ENCODE data around the gene SS18L1.
"Not testable (repeated sequence)": the region's sequence is repeated elsewhere in the genome, so short reads cannot be mapped to it uniquely, and the experiment has no call there.

Gene SS18L1

GRCh38 chr20:62114894-62115293 lies 28.7 kb upstream of the SS18L1 start:
- Histone ChIP-seq H3K9ac (ENCODE audit: low read depth, low read length) (no peak overlapping the region), H3K36me3 (ENCODE audit: control insufficient read depth, insufficient read depth, low read length) (no peaks in the 10 kb centered on the region), H3K27ac (ENCODE audit: low read depth, low read length) (no peak overlapping the region), H3K27me3 (ENCODE audit: control insufficient read depth, insufficient read depth, low read length) (no peaks in the 10 kb centered on the region), H3K4me1 (ENCODE audit: control insufficient read depth, insufficient read depth, low read length) (peaks cover 5% of the 10 kb centered on the region; the same call in 1 of the 2 replicates), H3K4me3 (ENCODE audit: low read depth, low read length) (no peak overlapping the region), H3K9me3 (ENCODE audit: control insufficient read depth, insufficient read depth, low read length) (peaks cover 5% of the 10 kb centered on the region; the same call in 1 of the 2 replicates)

DNA sequence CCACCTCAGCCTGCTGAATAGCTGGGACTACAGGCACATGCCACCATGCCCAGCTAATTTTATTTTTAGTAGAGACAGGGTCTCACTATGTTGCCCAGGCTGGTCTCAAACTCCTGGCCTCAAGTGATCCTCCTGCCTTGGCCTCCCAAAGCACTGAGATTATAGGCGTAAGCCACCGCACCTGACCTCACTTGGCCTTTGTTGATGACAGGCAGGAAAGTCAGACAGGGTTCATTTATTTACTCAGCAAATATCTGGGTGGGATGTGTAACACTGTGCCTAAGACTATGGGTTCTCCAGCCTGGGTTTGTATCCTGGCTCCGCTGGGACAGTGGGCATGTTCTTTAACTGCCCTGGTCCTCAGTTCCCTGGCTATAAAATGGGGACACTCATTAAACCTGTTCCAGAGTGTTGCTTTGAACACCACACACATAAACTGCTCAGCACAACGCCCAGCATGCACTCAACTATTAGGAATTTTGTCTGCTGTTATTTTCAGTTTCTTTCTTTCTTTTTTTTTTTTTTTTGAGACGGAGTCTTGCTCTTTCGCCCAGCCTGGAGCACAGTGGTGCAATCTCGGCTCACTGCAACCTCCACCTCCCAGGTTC lies 27.7 kb upstream of the SS18L1 start:
- H3K27me3 ChIP-seq (ENCODE audit: control insufficient read depth, insufficient read depth, low read length); H3K27ac ChIP-seq (ENCODE audit: low read depth, low read length); H3K36me3 ChIP-seq (ENCODE audit: control insufficient read depth, insufficient read depth, low read length); H3K4me3 ChIP-seq (ENCODE audit: low read depth, low read length); H3K9ac ChIP-seq (ENCODE audit: low read depth, low read length); H3K9me3 ChIP-seq (ENCODE audit: control insufficient read depth, insufficient read depth, low read length); H3K4me1 ChIP-seq (ENCODE audit: control insufficient read depth, insufficient read depth, low read length): not testable (repeated sequence)

DNA sequence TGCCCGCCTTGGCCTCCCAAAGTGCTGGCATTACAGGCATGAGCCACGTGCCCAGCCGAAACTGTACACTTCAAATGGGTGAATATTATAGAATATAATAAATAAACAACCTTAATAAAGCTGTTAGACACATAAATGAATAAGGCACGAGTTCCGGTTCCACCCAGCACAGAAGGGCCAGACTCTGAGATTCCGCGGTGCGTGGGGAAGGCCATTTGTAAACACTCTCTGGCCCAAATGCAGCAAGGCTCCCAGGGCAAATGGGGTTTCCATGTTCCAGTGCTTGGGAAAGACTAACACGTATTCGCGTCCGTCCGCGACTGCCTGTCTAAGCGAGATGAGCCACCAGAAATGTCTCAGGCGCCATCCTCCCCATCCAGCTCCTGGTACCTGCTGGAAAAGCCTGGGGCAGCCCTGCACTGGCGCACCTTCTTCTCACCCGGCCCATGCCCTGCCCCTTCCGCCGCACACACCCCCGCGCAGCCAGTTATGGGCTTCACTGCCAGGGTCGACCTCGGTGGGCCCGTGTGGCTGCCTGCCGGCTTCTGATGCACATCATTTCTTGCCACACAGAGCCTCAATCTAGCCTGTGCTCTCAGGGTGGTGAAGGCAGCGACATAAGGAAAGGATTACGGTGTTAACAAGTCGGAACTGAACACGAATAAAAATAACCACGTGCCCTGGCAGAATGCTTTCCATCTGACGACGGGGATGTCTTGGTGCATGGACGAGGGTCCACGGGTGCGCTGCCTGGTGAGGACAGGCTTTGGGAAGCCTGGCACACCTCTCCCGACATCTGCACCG lies 26.8 kb upstream of the SS18L1 start:
- Histone ChIP-seq H3K36me3 (ENCODE audit: control insufficient read depth, insufficient read depth, low read length) (no peaks in the 10 kb centered on the region), H3K9ac (ENCODE audit: low read depth, low read length) (no peak overlapping the region), H3K27ac (ENCODE audit: low read depth, low read length) (no peak overlapping the region), H3K9me3 (ENCODE audit: control insufficient read depth, insufficient read depth, low read length) (peaks cover 5% of the 10 kb centered on the region; the same call in 1 of the 2 replicates), H3K27me3 (ENCODE audit: control insufficient read depth, insufficient read depth, low read length) (no peaks in the 10 kb centered on the region), H3K4me1 (ENCODE audit: control insufficient read depth, insufficient read depth, low read length) (peaks cover 5% of the 10 kb centered on the region; the same call in 1 of the 2 replicates), H3K4me3 (ENCODE audit: low read depth, low read length) (no peak overlapping the region)

- Histone ChIP-seq H3K36me3 (ENCODE audit: control insufficient read depth, insufficient read depth, low read length) (no peaks in the 10 kb centered on the region), H3K9ac (ENCODE audit: low read depth, low read length) (no peak overlapping the region), H3K27ac (ENCODE audit: low read depth, low read length) (no peak overlapping the region), H3K4me3 (ENCODE audit: low read depth, low read length) (no peak overlapping the region), H3K4me1 (ENCODE audit: control insufficient read depth, insufficient read depth, low read length) (peaks cover 5% of the 10 kb centered on the region; the same call in 1 of the 2 replicates), H3K9me3 (ENCODE audit: control insufficient read depth, insufficient read depth, low read length) (peaks cover 3% of the 10 kb centered on the region; the same call in 1 of the 2 replicates), H3K27me3 (ENCODE audit: control insufficient read depth, insufficient read depth, low read length) (no peaks in the 10 kb centered on the region)
These were observed 26.3 kb upstream of the SS18L1 start for GRCh38 chr20:62117362-62117646.

- H3K9me3 ChIP-seq (ENCODE audit: control insufficient read depth, insufficient read depth, low read length) = no peaks in the 10 kb centered on the region
- peaks cover 5% of the 10 kb centered on the region; the same call in 1 of the 2 replicates for H3K4me1 ChIP-seq (ENCODE audit: control insufficient read depth, insufficient read depth, low read length)
- no peaks in the 10 kb centered on the region for H3K27me3 ChIP-seq (ENCODE audit: control insufficient read depth, insufficient read depth, low read length)
- H3K27ac ChIP-seq (ENCODE audit: low read depth, low read length) = no peak overlapping the region
- H3K36me3 ChIP-seq (ENCODE audit: control insufficient read depth, insufficient read depth, low read length) = no peaks in the 10 kb centered on the region
- no peak overlapping the region for H3K9ac ChIP-seq (ENCODE audit: low read depth, low read length)
- H3K4me3 ChIP-seq (ENCODE audit: low read depth, low read length) = no peak overlapping the region
These were observed 25.9 kb upstream of the SS18L1 start for GRCh38 chr20:62117658-62118057.

DNA sequence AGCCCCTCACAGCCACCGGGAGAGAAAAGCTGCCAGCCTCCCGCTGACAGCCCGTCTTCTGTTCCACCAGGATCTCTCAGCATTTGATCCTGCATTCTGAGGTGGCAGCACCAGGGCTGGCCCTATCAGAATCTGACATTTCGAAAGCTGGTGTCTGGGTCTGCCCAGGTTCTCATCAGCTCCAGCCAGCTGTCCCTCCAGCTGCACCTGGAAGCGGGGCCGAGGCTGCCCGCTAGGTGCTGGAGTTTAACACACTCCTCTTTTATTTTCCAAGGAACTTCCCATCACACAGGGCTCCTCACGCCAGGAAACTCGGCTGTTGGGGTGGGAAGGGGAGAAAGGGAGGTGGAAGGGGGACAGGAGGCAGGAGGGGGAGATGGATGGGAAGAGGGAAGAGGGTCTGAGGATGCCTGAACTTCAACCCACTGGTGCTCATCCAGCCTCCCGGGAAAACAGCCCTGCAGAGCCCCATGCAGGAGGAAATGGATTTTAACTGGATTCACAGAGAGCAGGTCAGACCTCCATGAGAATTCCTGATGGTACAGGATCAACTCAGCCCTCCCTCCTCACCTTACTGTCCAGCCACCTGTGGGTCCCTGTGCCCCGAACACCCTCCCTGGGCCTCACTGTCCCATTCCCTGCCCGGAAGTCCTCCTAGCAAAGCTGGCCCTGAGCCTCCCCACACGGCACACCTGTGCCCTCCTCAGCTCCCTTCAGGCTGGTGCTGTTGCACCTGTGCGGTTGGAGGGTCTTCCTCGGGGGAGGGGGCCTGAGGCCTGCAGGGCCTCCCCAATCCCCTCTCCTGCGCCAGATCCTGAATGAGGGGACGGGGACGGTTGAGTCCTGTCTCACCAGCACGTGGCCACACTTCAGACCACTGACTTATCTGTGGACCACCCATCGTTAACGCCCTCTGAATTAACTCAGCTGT lies 25.2 kb upstream of the SS18L1 start:
- Histone ChIP-seq H3K27ac (ENCODE audit: low read depth, low read length) (no peak overlapping the region), H3K9ac (ENCODE audit: low read depth, low read length) (no peak overlapping the region), H3K9me3 (ENCODE audit: control insufficient read depth, insufficient read depth, low read length) (no peaks in the 10 kb centered on the region), H3K4me1 (ENCODE audit: control insufficient read depth, insufficient read depth, low read length) (peaks cover 5% of the 10 kb centered on the region; the same call in 1 of the 2 replicates), H3K27me3 (ENCODE audit: control insufficient read depth, insufficient read depth, low read length) (no peaks in the 10 kb centered on the region), H3K36me3 (ENCODE audit: control insufficient read depth, insufficient read depth, low read length) (no peaks in the 10 kb centered on the region), H3K4me3 (ENCODE audit: low read depth, low read length) (no peak overlapping the region)

DNA sequence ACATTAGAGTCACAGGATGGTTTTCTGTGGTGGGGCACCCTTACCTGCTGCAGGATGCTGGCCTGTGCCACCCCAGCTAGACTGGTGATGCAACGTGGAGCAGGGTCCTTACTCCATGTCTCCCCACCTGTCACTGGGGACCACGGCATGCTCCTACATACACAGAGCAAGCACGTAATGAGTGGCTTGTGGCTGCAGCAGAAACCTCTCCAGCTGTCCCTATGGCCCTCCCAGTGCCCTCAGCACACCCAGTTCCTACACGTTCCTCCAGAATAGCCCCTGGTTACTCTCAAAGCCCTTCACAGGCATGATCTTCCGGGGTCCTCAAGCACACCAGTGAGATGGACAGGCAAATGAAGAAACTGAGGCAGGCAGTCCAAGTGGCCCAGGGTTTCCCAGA lies 24.5 kb upstream of the SS18L1 start:
- peaks cover 3% of the 10 kb centered on the region for H3K36me3 ChIP-seq (ENCODE audit: control insufficient read depth, insufficient read depth, low read length)
- H3K4me1 ChIP-seq (ENCODE audit: control insufficient read depth, insufficient read depth, low read length) = peaks cover 5% of the 10 kb centered on the region; the same call in 1 of the 2 replicates
- no peak overlapping the region for H3K27ac ChIP-seq (ENCODE audit: low read depth, low read length)
- no peak overlapping the region for H3K4me3 ChIP-seq (ENCODE audit: low read depth, low read length)
- H3K9me3 ChIP-seq (ENCODE audit: control insufficient read depth, insufficient read depth, low read length) = no peaks in the 10 kb centered on the region
- H3K9ac ChIP-seq (ENCODE audit: low read depth, low read length) = no peak overlapping the region
- H3K27me3 ChIP-seq (ENCODE audit: control insufficient read depth, insufficient read depth, low read length) = no peaks in the 10 kb centered on the region

DNA sequence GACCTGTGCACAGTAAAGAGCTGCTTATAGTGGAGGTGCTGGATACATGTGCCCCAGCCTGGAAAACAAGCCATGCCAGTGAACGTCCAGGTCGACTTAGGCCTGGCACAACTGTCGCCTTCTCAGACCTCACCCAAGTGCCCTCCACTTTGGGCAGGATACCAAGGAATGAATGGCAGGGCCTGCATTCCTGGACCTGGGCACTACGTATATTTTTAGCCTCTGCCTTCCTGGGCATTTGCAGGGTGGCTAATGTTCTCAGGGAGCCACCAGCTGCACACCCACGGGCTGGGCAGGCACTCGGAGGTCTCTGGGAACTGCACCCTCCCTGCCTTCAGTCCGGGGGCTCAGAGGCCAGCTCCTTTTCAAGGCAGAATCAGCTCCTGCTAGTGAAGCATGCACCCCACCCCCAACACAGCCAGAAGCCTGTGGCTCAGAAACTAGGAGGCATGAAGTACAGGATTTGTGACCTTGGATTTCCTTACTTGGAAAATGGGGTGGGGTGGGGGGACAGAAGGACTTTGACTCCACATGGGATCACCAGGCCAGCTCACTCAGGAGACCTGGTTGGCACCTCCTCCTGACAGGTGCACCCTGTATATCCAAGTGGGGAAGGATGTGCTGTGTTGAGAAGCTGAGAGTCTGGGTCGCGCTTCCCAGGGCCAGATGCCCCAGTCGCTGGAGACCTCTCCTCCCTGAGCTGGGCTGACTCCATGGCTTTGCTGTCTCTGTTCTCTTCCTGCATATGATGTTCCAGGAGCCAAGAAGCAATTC lies 23.8 kb upstream of the SS18L1 start:
- H3K9me3 ChIP-seq (ENCODE audit: control insufficient read depth, insufficient read depth, low read length) = no peaks in the 10 kb centered on the region
- no peak overlapping the region for H3K27ac ChIP-seq (ENCODE audit: low read depth, low read length)

GRCh38 chr20:62120365-62120762 lies 23.2 kb upstream of the SS18L1 start:
- Histone ChIP-seq H3K36me3 (ENCODE audit: control insufficient read depth, insufficient read depth, low read length) (peaks cover 15% of the 10 kb centered on the region), H3K9ac (ENCODE audit: low read depth, low read length) (no peak overlapping the region), H3K9me3 (ENCODE audit: control insufficient read depth, insufficient read depth, low read length) (no peaks in the 10 kb centered on the region), H3K4me1 (ENCODE audit: control insufficient read depth, insufficient read depth, low read length) (no peaks in the 10 kb centered on the region; the same call in 1 of the 2 replicates), H3K4me3 (ENCODE audit: low read depth, low read length) (no peak overlapping the region), H3K27ac (ENCODE audit: low read depth, low read length) (no peak overlapping the region), H3K27me3 (ENCODE audit: control insufficient read depth, insufficient read depth, low read length) (no peaks in the 10 kb centered on the region)

More for the DNA sequence above, 23.8 kb upstream of the SS18L1 start:
- no peaks in the 10 kb centered on the region for H3K27me3 ChIP-seq (ENCODE audit: control insufficient read depth, insufficient read depth, low read length)
- H3K9ac ChIP-seq (ENCODE audit: low read depth, low read length) = no peak overlapping the region
- peaks cover 4% of the 10 kb centered on the region; the same call in 1 of the 2 replicates for H3K4me1 ChIP-seq (ENCODE audit: control insufficient read depth, insufficient read depth, low read length)
- H3K4me3 ChIP-seq (ENCODE audit: low read depth, low read length) = no peak overlapping the region
- H3K36me3 ChIP-seq (ENCODE audit: control insufficient read depth, insufficient read depth, low read length) = peaks cover 9% of the 10 kb centered on the region

- H3K27ac ChIP-seq (ENCODE audit: low read depth, low read length) = peak overlapping the region; percentile 91
- peak overlapping the region; percentile 71 for H3K4me3 ChIP-seq (ENCODE audit: low read depth, low read length)
- H3K9ac ChIP-seq (ENCODE audit: low read depth, low read length) = peak overlapping the region; percentile 63
- no peaks in the 10 kb centered on the region for H3K27me3 ChIP-seq (ENCODE audit: control insufficient read depth, insufficient read depth, low read length)
- peaks cover 23% of the 10 kb centered on the region for H3K36me3 ChIP-seq (ENCODE audit: control insufficient read depth, insufficient read depth, low read length)
- no peaks in the 10 kb centered on the region; the same call in 1 of the 2 replicates for H3K4me1 ChIP-seq (ENCODE audit: control insufficient read depth, insufficient read depth, low read length)
- H3K9me3 ChIP-seq (ENCODE audit: control insufficient read depth, insufficient read depth, low read length) = no peaks in the 10 kb centered on the region
These were observed 22.4 kb upstream of the SS18L1 start for GRCh38 chr20:62120990-62121775.

Measured in HUES48 (cell line).